IMR-90 (cell line): ENCODE data around the gene TMPRSS3.

Experiments used
- BHLHE40 ChIP-seq: fragments of 150-350 bp; IDR thresholded peaks from 2 replicates; pipeline ENCODE4 v1.6.1; 2016; ENCODE audit warnings: mild to moderate bottlenecking, low read depth, low read length
- CEBPB ChIP-seq: IDR thresholded peaks from 2 replicates; pipeline ENCODE4 v1.6.1; 2012; ENCODE audit warnings: low read depth, low read length, improper control_type of control experiment
- CHD1 ChIP-seq: IDR thresholded peaks from 2 replicates; pipeline ENCODE4 v1.6.1; 2012; ENCODE audit warnings: low read depth, low read length, improper control_type of control experiment
- CTCF ChIP-seq: conservative IDR thresholded peaks from 2 replicates; pipeline ENCODE4 v1.5.1; 2012; ENCODE audit warnings: mild to moderate bottlenecking, low read depth, low read length, improper control_type of control experiment
- FOS ChIP-seq: fragments of 150-350 bp; IDR thresholded peaks from 2 replicates; pipeline ENCODE4 v1.6.1; 2016; ENCODE audit warnings: low read depth, low read length
- MXI1 ChIP-seq: IDR thresholded peaks from 2 replicates; pipeline ENCODE4 v1.6.1; 2012; ENCODE audit warnings: low read depth, mild to moderate bottlenecking, low read length, moderate library complexity, borderline replicate concordance
- NFE2L2 ChIP-seq: fragments of 150-350 bp; IDR thresholded peaks from 2 replicates; pipeline ENCODE4 v1.6.1; 2016; ENCODE audit warnings: low read depth, mild to moderate bottlenecking, low read length
- POLR2A ChIP-seq: IDR thresholded peaks from 2 replicates; pipeline ENCODE4 v1.6.1; 2012; ENCODE audit warnings: mild to moderate bottlenecking, low read depth, low read length
- RCOR1 ChIP-seq: IDR thresholded peaks from 2 replicates; pipeline ENCODE4 v1.6.1; 2012; ENCODE audit warnings: mild to moderate bottlenecking, low read length, improper control_type of control experiment; ENCODE audit not compliant: insufficient replicate concordance
- SMC3 ChIP-seq: fragments of 150-350 bp; IDR thresholded peaks from 2 replicates; pipeline ENCODE4 v1.6.1; 2016; ENCODE audit warnings: low read depth, mild to moderate bottlenecking, antibody characterized with exemption, low read length, moderate library complexity
- USF2 ChIP-seq: fragments of 150-350 bp; IDR thresholded peaks from 2 replicates; pipeline ENCODE4 v1.6.1; 2017; ENCODE audit warnings: mild to moderate bottlenecking, antibody characterized with exemption, low read length, low read depth
- TF ChIP-seq, protein P1 (sequence below): fragments of 150-350 bp; IDR thresholded peaks from 2 replicates; pipeline ENCODE4 v1.6.1; 2016; ENCODE audit warnings: low read depth, mild to moderate bottlenecking, low read length, moderate library complexity, borderline replicate concordance

DNA sequence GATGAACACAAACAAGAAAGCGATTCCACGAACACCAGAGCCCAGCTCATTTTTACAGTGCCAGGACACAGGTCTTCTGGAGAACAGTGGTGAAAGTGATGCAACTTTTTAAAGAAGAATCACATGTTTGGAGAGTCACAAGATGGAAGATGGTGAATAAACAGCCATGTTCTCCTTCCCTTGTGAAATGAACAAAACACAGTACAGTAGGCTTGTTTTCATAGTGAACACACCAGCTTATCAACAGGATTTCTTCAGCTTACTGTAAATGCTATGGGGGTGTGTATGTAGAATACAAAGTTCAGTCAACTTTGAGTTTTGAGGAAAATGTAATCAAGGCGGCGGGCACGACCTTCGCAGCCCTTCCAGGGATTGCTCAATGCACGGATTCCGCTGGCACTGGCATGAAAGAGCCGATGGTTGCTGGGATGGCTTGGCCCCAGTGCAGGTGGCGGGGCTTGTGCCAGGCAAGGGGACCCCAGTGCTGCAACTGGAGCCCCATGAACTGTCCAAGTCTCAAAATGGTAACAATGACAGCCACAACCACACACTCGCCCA, 9.7 kb downstream of the TMPRSS3 start:
- TF ChIP-seq CTCF (no peak), CEBPB (no peak), BHLHE40 (no peak), USF2 (no peak), POLR2A (no peak), MXI1 (no peak), SMC3 (no peak), FOS (no peak), CHD1 (no peak), RCOR1 (no peak), NFE2L2 (no peak)
- TF ChIP-seq, protein P1, sequence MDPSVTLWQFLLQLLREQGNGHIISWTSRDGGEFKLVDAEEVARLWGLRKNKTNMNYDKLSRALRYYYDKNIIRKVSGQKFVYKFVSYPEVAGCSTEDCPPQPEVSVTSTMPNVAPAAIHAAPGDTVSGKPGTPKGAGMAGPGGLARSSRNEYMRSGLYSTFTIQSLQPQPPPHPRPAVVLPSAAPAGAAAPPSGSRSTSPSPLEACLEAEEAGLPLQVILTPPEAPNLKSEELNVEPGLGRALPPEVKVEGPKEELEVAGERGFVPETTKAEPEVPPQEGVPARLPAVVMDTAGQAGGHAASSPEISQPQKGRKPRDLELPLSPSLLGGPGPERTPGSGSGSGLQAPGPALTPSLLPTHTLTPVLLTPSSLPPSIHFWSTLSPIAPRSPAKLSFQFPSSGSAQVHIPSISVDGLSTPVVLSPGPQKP: no peak
